Endodermal cell (in vitro differentiated cells): ENCODE measurements around the gene ST6GALNAC6. TPM values are rescaled to one million over a fixed set of nuclear protein-coding genes. Genes with fewer than 3 reads are reported as not detected.

Source experiments
- DNase-seq: peaks from one replicate; pipeline ENCODE4 v3.0.0-alpha.2; 2017
- H3K27ac ChIP-seq: 2 replicates; pipeline ENCODE4 v1.5.1; 2013; ENCODE audit warnings: mild to moderate bottlenecking, low read depth, low read length, moderate library complexity
- H3K27me3 ChIP-seq: 2 replicates; pipeline ENCODE4 v1.6.1; 2013; ENCODE audit warnings: mild to moderate bottlenecking, low read length, moderate library complexity; ENCODE audit not compliant: insufficient read depth, control insufficient read depth, poor library complexity, severe bottlenecking
- H3K36me3 ChIP-seq: 2 replicates; pipeline ENCODE4 v1.7.0; 2013; ENCODE audit warnings: mild to moderate bottlenecking, low read length, moderate library complexity; ENCODE audit not compliant: control insufficient read depth, insufficient read depth
- H3K4me1 ChIP-seq: one replicate; pipeline ENCODE4 v1.7.0; 2013; ENCODE audit warnings: low read length; ENCODE audit not compliant: control insufficient read depth, insufficient read depth
- H3K4me3 ChIP-seq: 2 replicates; pipeline ENCODE4 v1.5.1; 2013; ENCODE audit warnings: mild to moderate bottlenecking, low read length, moderate library complexity
- H3K9ac ChIP-seq: 2 replicates; pipeline ENCODE4 v1.6.1; 2013; ENCODE audit warnings: mild to moderate bottlenecking, low read length, moderate library complexity; ENCODE audit not compliant: poor library complexity, severe bottlenecking; ENCODE audit errors: extremely low read depth
- H3K9me3 ChIP-seq: 2 replicates; pipeline ENCODE4 v1.6.1; 2013; ENCODE audit warnings: mild to moderate bottlenecking, low read length, moderate library complexity; ENCODE audit not compliant: control insufficient read depth
- H3K27ac Mint-ChIP-seq: 2 replicates; pipeline ENCODE4 v1.8.0; 2020; ENCODE audit warnings: mixed read lengths
- H3K27me3 Mint-ChIP-seq: 2 replicates; pipeline ENCODE4 v1.8.0; 2021; ENCODE audit warnings: mild to moderate bottlenecking, mixed read lengths; ENCODE audit not compliant: insufficient read depth
- H3K36me3 Mint-ChIP-seq: 2 replicates; pipeline ENCODE4 v1.8.0; 2020; ENCODE audit warnings: low read depth, mixed read lengths
- H3K4me1 Mint-ChIP-seq: 2 replicates; pipeline ENCODE4 v1.8.0; 2020; ENCODE audit warnings: mixed read lengths
- H3K4me3 Mint-ChIP-seq: 2 replicates; pipeline ENCODE4 v1.8.0; 2020; ENCODE audit warnings: mild to moderate bottlenecking, moderate library complexity, mixed read lengths
- H3K9me3 Mint-ChIP-seq: 2 replicates; pipeline ENCODE4 v1.8.0; 2020; ENCODE audit warnings: mild to moderate bottlenecking, mixed read lengths
- WGBS, 2 experiments: methylation state at CpG; one replicate each; pipeline versions ENCODE4 v1.1.5 to v1.1.7; 2013; ENCODE audit warnings: missing lambda C conversion rate in 2 of 2, mixed read lengths in 1 of 2; ENCODE audit not compliant: insufficient coverage in 1 of 2, insufficient read length in 1 of 2; 5-methylcytosine and 5-hydroxymethylcytosine counted together
- total RNA-seq, 2 donors: library from RNA; stranded (reverse); fragmentation: NEBNext Ultra II Directional in 1 of 2; extraction: Animal tissue kit (Norgen Biotek cat#: 25700) in 1 of 2; gene quantifications; 2 replicates in 1 of 2; 3 replicates in 1 of 2; pipeline ENCODE4 v1.2.1, GENCODE V29; 2021
- TF ChIP-seq, protein P1 (sequence below): fragments of 200-600 bp; sonication (generic); conservative IDR thresholded peaks from 2 replicates; pipeline ENCODE4 v1.5.0; 2021; ENCODE audit warnings: antibody characterized with exemption, mild to moderate bottlenecking

The ST6GALNAC6 gene
- total RNA-seq, 2 donors from 2014 or later: 42.3 to 44.2 TPM

DNA sequence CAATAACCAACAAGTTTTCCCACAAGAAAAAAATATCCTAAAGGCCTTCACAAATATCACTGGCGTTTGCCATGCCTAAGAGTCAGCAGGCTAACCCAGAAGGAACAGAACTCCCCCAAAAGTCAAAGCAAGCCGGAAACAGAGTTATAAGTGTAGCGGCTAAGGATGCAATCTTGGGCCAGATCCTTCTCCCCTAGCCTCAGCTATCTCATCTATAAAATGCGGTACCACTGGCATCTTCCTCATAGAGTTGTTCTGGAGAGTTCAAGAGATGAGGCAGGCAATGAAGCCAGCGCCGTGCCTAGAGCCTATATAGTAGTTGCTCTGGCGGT is 37.6 kb upstream of the ST6GALNAC6 start:
- H3K4me3 Mint-ChIP-seq: peak overlapping the region; percentile 95
- H3K27me3 Mint-ChIP-seq: peaks cover 2% of the 10 kb centered on the region
- H3K36me3 Mint-ChIP-seq: peaks cover 7% of the 10 kb centered on the region
- Histone ChIP-seq H3K9ac (peak overlapping the region; percentile 68), H3K4me1 (no peaks in the 10 kb centered on the region), H3K27ac (no peak overlapping the region), H3K36me3 (peaks cover 19% of the 10 kb centered on the region), H3K9me3 (no peaks in the 10 kb centered on the region), H3K4me3 (peak overlapping the region; percentile 91), H3K27me3 (no peaks in the 10 kb centered on the region)
- TF ChIP-seq, protein P1, sequence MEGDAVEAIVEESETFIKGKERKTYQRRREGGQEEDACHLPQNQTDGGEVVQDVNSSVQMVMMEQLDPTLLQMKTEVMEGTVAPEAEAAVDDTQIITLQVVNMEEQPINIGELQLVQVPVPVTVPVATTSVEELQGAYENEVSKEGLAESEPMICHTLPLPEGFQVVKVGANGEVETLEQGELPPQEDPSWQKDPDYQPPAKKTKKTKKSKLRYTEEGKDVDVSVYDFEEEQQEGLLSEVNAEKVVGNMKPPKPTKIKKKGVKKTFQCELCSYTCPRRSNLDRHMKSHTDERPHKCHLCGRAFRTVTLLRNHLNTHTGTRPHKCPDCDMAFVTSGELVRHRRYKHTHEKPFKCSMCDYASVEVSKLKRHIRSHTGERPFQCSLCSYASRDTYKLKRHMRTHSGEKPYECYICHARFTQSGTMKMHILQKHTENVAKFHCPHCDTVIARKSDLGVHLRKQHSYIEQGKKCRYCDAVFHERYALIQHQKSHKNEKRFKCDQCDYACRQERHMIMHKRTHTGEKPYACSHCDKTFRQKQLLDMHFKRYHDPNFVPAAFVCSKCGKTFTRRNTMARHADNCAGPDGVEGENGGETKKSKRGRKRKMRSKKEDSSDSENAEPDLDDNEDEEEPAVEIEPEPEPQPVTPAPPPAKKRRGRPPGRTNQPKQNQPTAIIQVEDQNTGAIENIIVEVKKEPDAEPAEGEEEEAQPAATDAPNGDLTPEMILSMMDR: no peak
- H3K9me3 Mint-ChIP-seq: no peaks in the 10 kb centered on the region
- H3K27ac Mint-ChIP-seq: peak overlapping the region; percentile 97
- WGBS, 2 experiments: 22 to 29% methylated on average over 6 to 7 of the region's 7 CpGs
- peaks cover 18% of the 10 kb centered on the region for H3K4me1 Mint-ChIP-seq
- no peak for DNase-seq

DNA sequence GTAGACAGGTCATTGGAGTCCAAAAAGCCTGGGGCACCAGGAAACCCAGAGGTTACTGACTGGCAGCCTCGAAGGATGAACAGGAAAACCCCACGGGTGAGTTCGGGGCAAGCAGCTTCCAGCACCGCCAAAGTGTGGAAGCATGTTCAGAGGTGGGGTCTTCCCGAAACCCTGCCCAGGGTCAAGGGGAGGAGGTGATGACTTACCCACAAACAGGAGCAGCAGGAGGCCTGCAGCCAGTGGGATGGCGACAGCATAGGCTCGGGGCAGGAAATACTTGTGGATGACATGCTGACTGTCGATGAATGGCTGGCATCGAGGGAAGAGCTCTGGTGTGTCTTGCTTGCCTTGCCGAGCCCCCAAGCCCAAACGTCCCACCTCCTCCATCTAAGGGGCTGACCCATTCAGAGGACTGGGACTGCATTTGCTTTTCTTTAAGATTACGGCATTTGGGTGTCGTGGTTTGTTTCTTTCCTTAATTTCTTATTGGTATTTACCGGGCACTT is 37.0 kb upstream of the ST6GALNAC6 start:
- Histone ChIP-seq H3K27me3 (no peaks in the 10 kb centered on the region), H3K9me3 (no peaks in the 10 kb centered on the region), H3K36me3 (peaks cover 13% of the 10 kb centered on the region), H3K4me1 (no peaks in the 10 kb centered on the region), H3K4me3 (peak overlapping the region; percentile 91), H3K9ac (no peak overlapping the region), H3K27ac (no peak overlapping the region)
- TF ChIP-seq, protein P1: no peak
- Mint-ChIP-seq H3K27ac (no peak overlapping the region), H3K27me3 (peaks cover 2% of the 10 kb centered on the region), H3K4me1 (peaks cover 22% of the 10 kb centered on the region), H3K36me3 (peaks cover 7% of the 10 kb centered on the region), H3K9me3 (no peaks in the 10 kb centered on the region), H3K4me3 (peak overlapping the region; percentile 95)
- 85 to 88% methylated on average over 13 to 14 of the region's 14 CpGs for WGBS, 2 experiments
- no peak for DNase-seq

DNA sequence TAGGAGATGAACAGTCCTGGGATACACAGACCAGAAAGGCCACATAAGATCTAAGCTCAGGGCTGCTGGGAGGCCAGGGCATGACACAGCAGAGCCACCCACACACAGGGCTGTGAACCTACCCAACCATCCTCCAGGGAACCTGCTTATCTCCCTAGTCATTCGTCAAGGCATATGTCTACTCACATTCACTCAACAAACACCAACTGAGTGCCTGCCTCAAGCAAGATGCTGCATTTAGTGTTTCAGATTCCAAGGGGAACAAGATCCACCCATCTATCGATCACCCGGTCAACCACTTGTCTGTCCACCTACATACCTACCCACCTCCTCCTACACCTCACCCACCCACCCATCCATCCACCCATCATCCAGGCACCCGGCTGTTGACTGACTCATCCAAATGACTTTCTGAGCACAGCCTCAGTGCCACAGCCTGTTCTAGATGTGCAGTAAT is 36.4 kb upstream of the ST6GALNAC6 start:
- Histone ChIP-seq H3K27ac (no peak overlapping the region), H3K9ac (no peak overlapping the region), H3K36me3 (peaks cover 6% of the 10 kb centered on the region), H3K9me3 (no peaks in the 10 kb centered on the region), H3K27me3 (no peaks in the 10 kb centered on the region), H3K4me1 (no peaks in the 10 kb centered on the region), H3K4me3 (no peak overlapping the region)
- TF ChIP-seq, protein P1: no peak
- DNase-seq: no peak
- H3K36me3 Mint-ChIP-seq: peaks cover 7% of the 10 kb centered on the region
- H3K4me1 Mint-ChIP-seq: peaks cover 26% of the 10 kb centered on the region
- H3K4me3 Mint-ChIP-seq: peak overlapping the region; percentile 95
- WGBS, 2 experiments: 67 to 89% methylated on average over 1 to 4 of the region's 4 CpGs
- peaks cover 2% of the 10 kb centered on the region for H3K27me3 Mint-ChIP-seq
- H3K27ac Mint-ChIP-seq: no peak overlapping the region
- H3K9me3 Mint-ChIP-seq: no peaks in the 10 kb centered on the region
